Measurements from ENCODE around the gene WDHD1.
"Not testable (repeated sequence)": the region's sequence is repeated elsewhere in the genome, so short reads cannot be mapped to it uniquely, and the experiment has no call there.

Gene WDHD1

GRCh38 chr14:54946500-54946899 lies 80.4 kb downstream of the WDHD1 start:
- no peak for DNase-seq

GRCh38 chr14:54944737-54945391 lies 82.0 kb downstream of the WDHD1 start:
- DNase-seq = no peak

GRCh38 chr14:54942913-54943312 lies 84.0 kb downstream of the WDHD1 start:
- DNase-seq = no peak

GRCh38 chr14:54936816-54937215 lies 90.1 kb downstream of the WDHD1 start:
- DNase-seq = no peak

GRCh38 chr14:54935958-54936357 lies 90.9 kb downstream of the WDHD1 start:
- DNase-seq = peak; percentile 58

- no peak for DNase-seq
Observed at GRCh38 chr14:54935100-54935499, 91.8 kb downstream of the WDHD1 start.

- DNase-seq = no peak
Observed at GRCh38 chr14:54933006-54933405, 93.9 kb downstream of the WDHD1 start.

GRCh38 chr14:54931598-54932340 lies 95.1 kb downstream of the WDHD1 start:
- DNase-seq = no peak

- DNase-seq = no peak
Observed at GRCh38 chr14:54931101-54931500, 95.8 kb downstream of the WDHD1 start.

GRCh38 chr14:54929556-54929955 lies 97.3 kb downstream of the WDHD1 start:
- DNase-seq = no peak

- DNase-seq = no peak
Observed at GRCh38 chr14:54928216-54928615, 98.7 kb downstream of the WDHD1 start.

- no peak for DNase-seq
Observed at GRCh38 chr14:54927551-54927950, 99.3 kb downstream of the WDHD1 start.

GRCh38 chr14:54926570-54926969 lies 100.3 kb downstream of the WDHD1 start:
- not testable (repeated sequence) for DNase-seq

GRCh38 chr14:54922598-54922997 lies 104.3 kb downstream of the WDHD1 start:
- no peak for DNase-seq

GRCh38 chr14:54920052-54920451 lies 106.8 kb downstream of the WDHD1 start:
- DNase-seq = no peak

GRCh38 chr14:54919330-54919729 lies 107.6 kb downstream of the WDHD1 start:
- DNase-seq = no peak

GRCh38 chr14:54918427-54918826 lies 108.5 kb downstream of the WDHD1 start:
- no peak for DNase-seq

- DNase-seq = no peak
Observed at GRCh38 chr14:54916101-54916500, 110.8 kb downstream of the WDHD1 start.

- DNase-seq = no peak
Observed at GRCh38 chr14:54909817-54910558, 116.9 kb downstream of the WDHD1 start.

- not testable (repeated sequence) for DNase-seq
Observed at GRCh38 chr14:54908973-54909372, 117.9 kb downstream of the WDHD1 start.

- no peak for DNase-seq
Observed at GRCh38 chr14:54908190-54908589, 118.7 kb downstream of the WDHD1 start.

GRCh38 chr14:54906075-54906474 lies 120.8 kb downstream of the WDHD1 start:
- no peak for DNase-seq

Data from fibroblast of skin of scalp (primary cell).